Keratinocyte (primary cell): Measurements from ENCODE around the gene KLHL15.

Experiments
- CTCF ChIP-seq, 3 experiments: IDR thresholded peaks in 1 of 3; conservative IDR thresholded peaks in 1 of 3; optimal IDR thresholded peaks in 1 of 3; 2 replicates in 2 of 3; 3 replicates in 1 of 3; pipeline versions ENCODE3 to v1.5.1; 2011; ENCODE audit warnings: low read length in 3 of 3, mild to moderate bottlenecking in 3 of 3, moderate library complexity in 2 of 3, control low read depth in 1 of 3, inconsistent platforms in 1 of 3; ENCODE audit not compliant: insufficient read depth in 2 of 3; ENCODE audit errors: extremely low read depth in 1 of 3
- EZH2 ChIP-seq: IDR thresholded peaks from one replicate; pipeline ENCODE4 v1.6.1; 2012; ENCODE audit warnings: inconsistent platforms, mild to moderate bottlenecking, low read length, moderate library complexity

DNA sequence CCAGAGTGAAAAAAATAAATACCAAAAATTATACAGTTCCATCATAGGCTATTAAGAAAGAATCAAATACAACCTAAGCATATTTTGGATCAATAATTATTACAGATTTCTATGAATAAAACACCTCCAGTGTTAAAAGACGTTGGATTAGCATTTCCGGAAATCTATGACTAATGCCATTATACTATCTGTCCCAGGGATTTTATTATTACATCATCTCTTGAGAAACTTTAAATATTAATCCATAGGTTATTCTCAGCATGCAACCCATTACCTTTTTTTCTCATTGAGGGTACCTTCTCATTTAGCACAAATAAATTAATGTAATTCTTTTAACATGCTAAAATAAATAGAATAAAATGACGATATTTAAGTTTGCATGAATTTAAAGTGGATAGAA, 74.6 kb downstream of the KLHL15 start:
- TF ChIP-seq CTCF (optimal IDR thresholded peaks at IDR 0.05 in 1 of 3, IDR thresholded peaks at IDR 0.05 in 1 of 3, conservative IDR thresholded peaks at IDR 0.05 in 1 of 3; ENCODE audit: extremely low read depth in 1 of 3, insufficient read depth in 2 of 3, low read length in 3 of 3) (no peak), EZH2 (no peak)
